BLaER1 treated with 17β-estradiol and CSF1 and Interleukin-3, amounts not matched to agents 10 nM and 100 nM (cell line): ENCODE measurements around the gene KIF19.

Source experiments
- H3K27ac ChIP-seq, 11 experiments: shearing (Covaris generic); formaldehyde crosslinking; 2 replicates each; pipeline ENCODE4 v1.8.1; 2022
- H3K27me3 ChIP-seq, 11 experiments: shearing (Covaris generic); formaldehyde crosslinking; 2 replicates each; pipeline ENCODE4 v1.8.1; 2022
- H3K36me3 ChIP-seq, 11 experiments: shearing (Covaris generic); formaldehyde crosslinking; 2 replicates each; pipeline ENCODE4 v1.8.1; 2022
- H3K4me1 ChIP-seq, 10 experiments: shearing (Covaris generic); formaldehyde crosslinking; 2 replicates each; pipeline ENCODE4 v1.8.1; 2022
- H3K4me2 ChIP-seq, 11 experiments: shearing (Covaris generic); formaldehyde crosslinking; 2 replicates each; pipeline ENCODE4 v1.8.1; 2022
- H3K4me3 ChIP-seq, 10 experiments: shearing (Covaris generic); formaldehyde crosslinking; 2 replicates each; pipeline ENCODE4 v1.8.1; 2022
- H3K9ac ChIP-seq, 11 experiments: shearing (Covaris generic); formaldehyde crosslinking; 2 replicates each; pipeline ENCODE4 v1.8.1; 2022
- H3K9me3 ChIP-seq, 11 experiments: shearing (Covaris generic); formaldehyde crosslinking; replicated peaks in 1 of 11; 2 replicates each; pipeline ENCODE4 v1.8.1; 2022
- H4K20me1 ChIP-seq, 11 experiments: shearing (Covaris generic); formaldehyde crosslinking; 2 replicates each; pipeline ENCODE4 v1.8.1; 2022
- Cebpa-rat ChIP-seq, 11 experiments: shearing (Covaris generic); IDR thresholded peaks; 2 replicates each; pipeline ENCODE4 v1.8.1; 2022

Gene KIF19

GRCh38 chr17:74355065-74355464 is 29.0 kb downstream of the KIF19 start:
- Histone ChIP-seq H4K20me1 (peaks cover 0 to 10% (median 0%) of the 10 kb centered on the region in 11 experiments; a peak in 2 of 22 replicates), H3K9me3 (peaks cover 0 to 4% (median 0%) of the 10 kb centered on the region in 11 experiments; a peak in 1 of 22 replicates)

GRCh38 chr17:74356646-74357465 is 30.8 kb downstream of the KIF19 start:
- Histone ChIP-seq H3K9ac (no peak overlapping the region), H3K36me3 (no peaks in the 10 kb centered on the region), H3K4me2 (no peak overlapping the region), H3K4me3 (no peak overlapping the region), H3K4me1 (peaks cover 0 to 20% (median 8%) of the 10 kb centered on the region in 10 experiments; a peak in 18 of 20 replicates), H3K9me3 (peaks cover 0 to 4% (median 0%) of the 10 kb centered on the region in 11 experiments; a peak in 1 of 22 replicates), H3K27me3 (peaks cover 48 to 74% (median 69%) of the 10 kb centered on the region in 11 experiments), H4K20me1 (peaks cover 0 to 10% (median 0%) of the 10 kb centered on the region in 11 experiments; a peak in 2 of 22 replicates), H3K27ac (no peak overlapping the region)
- TF ChIP-seq Cebpa-rat (IDR thresholded peaks at IDR 0.05), result no peak

More at GRCh38 chr17:74355065-74355464, 29.0 kb downstream of the KIF19 start:
- no peak for TF ChIP-seq Cebpa-rat (IDR thresholded peaks at IDR 0.05)
- Histone ChIP-seq H3K36me3 (no peaks in the 10 kb centered on the region), H3K4me3 (no peak overlapping the region), H3K9ac (no peak overlapping the region), H3K4me1 (peaks cover 0 to 15% (median 4%) of the 10 kb centered on the region in 10 experiments; a peak in 6 of 20 replicates), H3K27ac (no peak overlapping the region), H3K4me2 (no peak overlapping the region), H3K27me3 (peaks cover 60 to 91% (median 86%) of the 10 kb centered on the region in 11 experiments)

GRCh38 chr17:74357466-74357809 is 31.4 kb downstream of the KIF19 start:
- Histone ChIP-seq H3K9me3 (peaks cover 0 to 4% (median 0%) of the 10 kb centered on the region in 11 experiments; a peak in 1 of 22 replicates), H4K20me1 (peaks cover 0 to 10% (median 0%) of the 10 kb centered on the region in 11 experiments; a peak in 1 of 22 replicates), H3K4me1 (peaks cover 5 to 26% (median 12%) of the 10 kb centered on the region in 10 experiments; a peak in 19 of 20 replicates), H3K27me3 (peaks cover 42 to 68% (median 63%) of the 10 kb centered on the region in 11 experiments), H3K4me3 (no peak overlapping the region), H3K36me3 (no peaks in the 10 kb centered on the region), H3K4me2 (no peak overlapping the region), H3K27ac (no peak overlapping the region), H3K9ac (no peak overlapping the region)
- TF ChIP-seq Cebpa-rat (IDR thresholded peaks at IDR 0.05), result no peak

GRCh38 chr17:74358697-74359096 is 32.7 kb downstream of the KIF19 start:
- Histone ChIP-seq H3K4me2 (no peak overlapping the region), H3K36me3 (no peaks in the 10 kb centered on the region), H3K9ac (no peak overlapping the region), H3K4me3 (no peak overlapping the region), H3K4me1 (peaks cover 6 to 28% (median 21%) of the 10 kb centered on the region in 10 experiments; a peak in 19 of 20 replicates), H3K27me3 (peaks cover 32 to 55% (median 50%) of the 10 kb centered on the region in 11 experiments), H3K27ac (no peak overlapping the region), H4K20me1 (peaks cover 0 to 10% (median 0%) of the 10 kb centered on the region in 11 experiments; a peak in 1 of 22 replicates), H3K9me3 (peaks cover 0 to 4% (median 0%) of the 10 kb centered on the region in 11 experiments; a peak in 1 of 22 replicates)
- no peak for TF ChIP-seq Cebpa-rat (IDR thresholded peaks at IDR 0.05)

- Histone ChIP-seq H4K20me1 (peaks cover 0 to 10% (median 0%) of the 10 kb centered on the region in 11 experiments; a peak in 1 of 22 replicates), H3K4me1 (peaks cover 6 to 22% (median 19%) of the 10 kb centered on the region in 10 experiments; a peak in 19 of 20 replicates), H3K27me3 (peaks cover 29 to 43% (median 39%) of the 10 kb centered on the region in 11 experiments), H3K4me2 (no peak overlapping the region), H3K9me3 (peaks cover 0 to 4% (median 0%) of the 10 kb centered on the region in 11 experiments; a peak in 1 of 22 replicates), H3K4me3 (no peak overlapping the region), H3K36me3 (no peaks in the 10 kb centered on the region), H3K9ac (no peak overlapping the region), H3K27ac (no peak overlapping the region)
- no peak for TF ChIP-seq Cebpa-rat (IDR thresholded peaks at IDR 0.05)
Observed at GRCh38 chr17:74359916-74360315, 33.9 kb downstream of the KIF19 start.

GRCh38 chr17:74360899-74361229 is 34.8 kb downstream of the KIF19 start:
- Histone ChIP-seq H3K9me3 (peaks cover 0 to 4% (median 0%) of the 10 kb centered on the region in 11 experiments; a peak in 1 of 22 replicates), H4K20me1 (peaks cover 0 to under 1% (median 0%) of the 10 kb centered on the region in 11 experiments; a peak in 1 of 22 replicates), H3K4me1 (peaks cover 6 to 21% (median 19%) of the 10 kb centered on the region in 10 experiments; a peak in 19 of 20 replicates), H3K4me3 (no peak overlapping the region), H3K9ac (no peak overlapping the region), H3K4me2 (no peak overlapping the region; a peak in 1 of 22 replicates), H3K36me3 (no peaks in the 10 kb centered on the region), H3K27ac (no peak overlapping the region), H3K27me3 (peaks cover 23 to 33% (median 30%) of the 10 kb centered on the region in 11 experiments)
- no peak for TF ChIP-seq Cebpa-rat (IDR thresholded peaks at IDR 0.05)

GRCh38 chr17:74361230-74362068 is 35.4 kb downstream of the KIF19 start, which contains the start of gene BTBD17:
BTBD17 (minus strand) TSS chr17:74361868; CDS start chr17:74361819, 49 bp downstream.
- Histone ChIP-seq H3K9me3 (peaks cover 0 to 4% (median 0%) of the 10 kb centered on the region in 11 experiments; a peak in 1 of 22 replicates), H3K4me3 (no peak within 1 kb of the TSS), H3K36me3 (no peaks in the 10 kb centered on the region), H4K20me1 (no peaks in the 10 kb centered on the region), H3K27me3 (peaks cover 17 to 28% (median 24%) of the 10 kb centered on the region in 11 experiments), H3K4me1 (peaks cover 6 to 21% (median 19%) of the 10 kb centered on the region in 10 experiments; a peak in 19 of 20 replicates), H3K9ac (no peak within 1 kb of the TSS), H3K27ac (no peak within 1 kb of the TSS), H3K4me2 (peak within 1 kb of the TSS; percentile 11 to 56 (median 42); a peak in 20 of 22 replicates)
- no peak for TF ChIP-seq Cebpa-rat (IDR thresholded peaks at IDR 0.05)

- H3K27me3 ChIP-seq, result peaks cover 11 to 22% (median 18%) of the 10 kb centered on the region in 11 experiments
- no peak for TF ChIP-seq Cebpa-rat (IDR thresholded peaks at IDR 0.05)
- no peak overlapping the region for H3K9ac ChIP-seq
- peak overlapping the region; percentile 11 to 56 (median 42); a peak in 19 of 22 replicates for H3K4me2 ChIP-seq
- no peak overlapping the region for H3K27ac ChIP-seq
- H3K9me3 ChIP-seq, result peaks cover 0 to under 1% (median 0%) of the 10 kb centered on the region in 11 experiments; a peak in 1 of 22 replicates
- peaks cover 6 to 21% (median 19%) of the 10 kb centered on the region in 10 experiments; a peak in 19 of 20 replicates for H3K4me1 ChIP-seq
- no peaks in the 10 kb centered on the region for H3K36me3 ChIP-seq
- no peaks in the 10 kb centered on the region for H4K20me1 ChIP-seq
- no peak overlapping the region for H3K4me3 ChIP-seq
Observed at GRCh38 chr17:74362069-74362405, 36.0 kb downstream of the KIF19 start.
